ENCODE measurements around the gene SLC4A9.

The SLC4A9 gene

DNA sequence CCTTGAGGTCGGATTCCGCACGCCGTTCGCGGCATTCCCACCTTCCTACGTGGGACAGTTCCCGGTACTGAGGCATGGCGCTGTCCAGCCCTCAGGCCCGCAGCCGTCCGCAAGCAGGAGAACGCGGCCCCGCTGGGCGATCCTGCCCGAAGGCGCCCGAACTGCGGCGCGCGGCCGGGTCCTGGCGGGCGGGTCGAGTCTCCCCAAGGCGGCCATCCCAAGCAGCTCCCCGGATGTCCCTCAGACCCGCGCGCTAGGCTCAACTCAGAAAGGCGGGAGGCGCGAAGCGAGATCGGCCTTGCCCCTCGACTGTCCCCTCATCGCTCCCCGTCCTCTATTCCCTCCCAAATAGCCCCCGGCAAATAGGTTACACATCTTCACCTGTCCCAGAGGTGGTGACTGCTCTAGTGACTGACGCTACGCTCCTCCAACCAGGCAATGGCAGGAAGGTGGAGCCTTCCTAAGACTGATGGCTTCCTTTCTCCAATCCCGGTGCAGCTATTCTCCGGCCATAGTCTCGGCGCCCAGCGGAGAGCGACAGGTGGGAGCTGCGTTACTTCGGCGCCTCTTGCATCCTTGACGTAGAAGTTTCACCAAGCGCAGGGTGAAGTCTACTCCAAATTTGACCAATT is 40.9 kb downstream of the SLC4A9 start (continued):
- peak; percentile 98 for TF ChIP-seq SCRT1 (tag by site-specific recombination; IDR thresholded peaks at IDR 0.05; ENCODE audit: borderline replicate concordance)
- peak; percentile 62 for TF ChIP-seq KLF16 (tag by site-specific recombination; IDR thresholded peaks at IDR 0.05)
- TF ChIP-seq ZNF138 (tag by site-specific recombination; IDR thresholded peaks at IDR 0.05; ENCODE audit: borderline replicate concordance) = no peak
- TF ChIP-seq REPIN1 (tag by site-specific recombination; IDR thresholded peaks at IDR 0.05; ENCODE audit: low read depth) = no peak
- TF ChIP-seq ZNF596 (tag by site-specific recombination; IDR thresholded peaks at IDR 0.05) = no peak
- TF ChIP-seq ZBTB8A (tag by site-specific recombination; IDR thresholded peaks at IDR 0.05) = peak; percentile 77
- TF ChIP-seq ZBTB21 (tag by site-specific recombination; IDR thresholded peaks at IDR 0.05) = 0 out of 2 replicates have a peak, but pooled peaks have one; percentile 9
- TF ChIP-seq HOXD13 (CRISPR knock-in tag; IDR thresholded peaks at IDR 0.05; ENCODE audit: borderline replicate concordance) = no peak
- no peak for TF ChIP-seq ZNF112 (tag by site-specific recombination; IDR thresholded peaks at IDR 0.05)
- no peak for TF ChIP-seq ZNF202 (tag by site-specific recombination; IDR thresholded peaks at IDR 0.05; ENCODE audit: borderline replicate concordance)
- TF ChIP-seq ZFHX2 (tag by site-specific recombination; conservative IDR thresholded peaks at IDR 0.05) = no peak
- TF ChIP-seq, protein P1, sequence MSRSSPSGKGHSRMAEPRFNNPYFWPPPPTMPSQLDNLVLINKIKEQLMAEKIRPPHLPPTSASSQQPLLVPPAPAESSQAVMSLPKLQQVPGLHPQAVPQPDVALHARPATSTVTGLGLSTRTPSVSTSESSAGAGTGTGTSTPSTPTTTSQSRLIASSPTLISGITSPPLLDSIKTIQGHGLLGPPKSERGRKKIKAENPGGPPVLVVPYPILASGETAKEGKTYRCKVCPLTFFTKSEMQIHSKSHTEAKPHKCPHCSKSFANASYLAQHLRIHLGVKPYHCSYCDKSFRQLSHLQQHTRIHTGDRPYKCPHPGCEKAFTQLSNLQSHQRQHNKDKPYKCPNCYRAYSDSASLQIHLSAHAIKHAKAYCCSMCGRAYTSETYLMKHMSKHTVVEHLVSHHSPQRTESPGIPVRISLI (tag by site-specific recombination; IDR thresholded peaks at IDR 0.05) = no peak
- no peak for TF ChIP-seq ZNF391 (tag by site-specific recombination; IDR thresholded peaks at IDR 0.05; ENCODE audit: borderline replicate concordance, low read depth)
- TF ChIP-seq, protein P2, sequence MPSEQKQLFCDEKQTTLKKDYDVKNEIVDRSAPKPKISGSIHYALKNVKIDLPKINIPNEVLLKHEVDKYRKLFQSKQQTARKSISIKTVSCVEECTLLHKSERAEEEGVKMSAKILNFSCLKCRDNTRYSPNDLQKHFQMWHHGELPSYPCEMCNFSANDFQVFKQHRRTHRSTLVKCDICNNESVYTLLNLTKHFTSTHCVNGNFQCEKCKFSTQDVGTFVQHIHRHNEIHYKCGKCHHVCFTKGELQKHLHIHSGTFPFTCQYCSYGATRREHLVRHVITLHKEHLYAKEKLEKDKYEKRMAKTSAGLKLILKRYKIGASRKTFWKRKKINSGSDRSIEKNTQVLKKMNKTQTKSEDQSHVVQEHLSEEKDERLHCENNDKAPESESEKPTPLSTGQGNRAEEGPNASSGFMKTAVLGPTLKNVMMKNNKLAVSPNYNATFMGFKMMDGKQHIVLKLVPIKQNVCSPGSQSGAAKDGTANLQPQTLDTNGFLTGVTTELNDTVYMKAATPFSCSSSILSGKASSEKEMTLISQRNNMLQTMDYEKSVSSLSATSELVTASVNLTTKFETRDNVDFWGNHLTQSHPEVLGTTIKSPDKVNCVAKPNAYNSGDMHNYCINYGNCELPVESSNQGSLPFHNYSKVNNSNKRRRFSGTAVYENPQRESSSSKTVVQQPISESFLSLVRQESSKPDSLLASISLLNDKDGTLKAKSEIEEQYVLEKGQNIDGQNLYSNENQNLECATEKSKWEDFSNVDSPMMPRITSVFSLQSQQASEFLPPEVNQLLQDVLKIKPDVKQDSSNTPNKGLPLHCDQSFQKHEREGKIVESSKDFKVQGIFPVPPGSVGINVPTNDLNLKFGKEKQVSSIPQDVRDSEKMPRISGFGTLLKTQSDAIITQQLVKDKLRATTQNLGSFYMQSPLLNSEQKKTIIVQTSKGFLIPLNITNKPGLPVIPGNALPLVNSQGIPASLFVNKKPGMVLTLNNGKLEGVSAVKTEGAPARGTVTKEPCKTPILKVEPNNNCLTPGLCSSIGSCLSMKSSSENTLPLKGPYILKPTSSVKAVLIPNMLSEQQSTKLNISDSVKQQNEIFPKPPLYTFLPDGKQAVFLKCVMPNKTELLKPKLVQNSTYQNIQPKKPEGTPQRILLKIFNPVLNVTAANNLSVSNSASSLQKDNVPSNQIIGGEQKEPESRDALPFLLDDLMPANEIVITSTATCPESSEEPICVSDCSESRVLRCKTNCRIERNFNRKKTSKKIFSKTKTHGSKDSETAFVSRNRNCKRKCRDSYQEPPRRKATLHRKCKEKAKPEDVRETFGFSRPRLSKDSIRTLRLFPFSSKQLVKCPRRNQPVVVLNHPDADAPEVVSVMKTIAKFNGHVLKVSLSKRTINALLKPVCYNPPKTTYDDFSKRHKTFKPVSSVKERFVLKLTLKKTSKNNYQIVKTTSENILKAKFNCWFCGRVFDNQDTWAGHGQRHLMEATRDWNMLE (tag by site-specific recombination; conservative IDR thresholded peaks at IDR 0.05; ENCODE audit: low read depth) = no peak
- TF ChIP-seq ZNF510 (tag by site-specific recombination; IDR thresholded peaks at IDR 0.05; ENCODE audit: insufficient replicate concordance) = no peak
- no peak for TF ChIP-seq ZNF23 (tag by site-specific recombination; IDR thresholded peaks at IDR 0.05; ENCODE audit: borderline replicate concordance)
- 0 out of 2 replicates have a peak, but pooled peaks have one; percentile 14 for TF ChIP-seq ZNF624 (tag by site-specific recombination; IDR thresholded peaks at IDR 0.05)
- TF ChIP-seq ZNF548 (tag by site-specific recombination; IDR thresholded peaks at IDR 0.05) = no peak
- no peak for TF ChIP-seq ZNF433 (tag by site-specific recombination; IDR thresholded peaks at IDR 0.05; ENCODE audit: low read depth)
- no peak for TF ChIP-seq ZNF837 (tag by site-specific recombination; IDR thresholded peaks at IDR 0.05)
- TF ChIP-seq, protein P3, sequence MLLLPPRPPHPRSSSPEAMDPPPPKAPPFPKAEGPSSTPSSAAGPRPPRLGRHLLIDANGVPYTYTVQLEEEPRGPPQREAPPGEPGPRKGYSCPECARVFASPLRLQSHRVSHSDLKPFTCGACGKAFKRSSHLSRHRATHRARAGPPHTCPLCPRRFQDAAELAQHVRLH (tag by site-specific recombination; IDR thresholded peaks at IDR 0.05) = no peak; the same call in 1 of the 2 replicates
- TF ChIP-seq, protein P4, sequence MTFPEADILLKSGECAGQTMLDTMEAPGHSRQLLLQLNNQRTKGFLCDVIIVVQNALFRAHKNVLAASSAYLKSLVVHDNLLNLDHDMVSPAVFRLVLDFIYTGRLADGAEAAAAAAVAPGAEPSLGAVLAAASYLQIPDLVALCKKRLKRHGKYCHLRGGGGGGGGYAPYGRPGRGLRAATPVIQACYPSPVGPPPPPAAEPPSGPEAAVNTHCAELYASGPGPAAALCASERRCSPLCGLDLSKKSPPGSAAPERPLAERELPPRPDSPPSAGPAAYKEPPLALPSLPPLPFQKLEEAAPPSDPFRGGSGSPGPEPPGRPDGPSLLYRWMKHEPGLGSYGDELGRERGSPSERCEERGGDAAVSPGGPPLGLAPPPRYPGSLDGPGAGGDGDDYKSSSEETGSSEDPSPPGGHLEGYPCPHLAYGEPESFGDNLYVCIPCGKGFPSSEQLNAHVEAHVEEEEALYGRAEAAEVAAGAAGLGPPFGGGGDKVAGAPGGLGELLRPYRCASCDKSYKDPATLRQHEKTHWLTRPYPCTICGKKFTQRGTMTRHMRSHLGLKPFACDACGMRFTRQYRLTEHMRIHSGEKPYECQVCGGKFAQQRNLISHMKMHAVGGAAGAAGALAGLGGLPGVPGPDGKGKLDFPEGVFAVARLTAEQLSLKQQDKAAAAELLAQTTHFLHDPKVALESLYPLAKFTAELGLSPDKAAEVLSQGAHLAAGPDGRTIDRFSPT (tag by site-specific recombination; IDR thresholded peaks at IDR 0.05) = 0 out of 2 replicates have a peak, but pooled peaks have one; percentile 13
- TF ChIP-seq ZNF169 (tag by site-specific recombination; IDR thresholded peaks at IDR 0.05) = no peak
- no peak for TF ChIP-seq ZNF404 (tag by site-specific recombination; IDR thresholded peaks at IDR 0.05)
- TF ChIP-seq ZNF830 (tag by site-specific recombination; IDR thresholded peaks at IDR 0.05; ENCODE audit: low read depth) = no peak
- TF ChIP-seq OVOL3 (tag by site-specific recombination; IDR thresholded peaks at IDR 0.05) = no peak
- no peak for TF ChIP-seq ZNF302 (tag by site-specific recombination; IDR thresholded peaks at IDR 0.05; ENCODE audit: low read depth)
- TF ChIP-seq, protein P5, sequence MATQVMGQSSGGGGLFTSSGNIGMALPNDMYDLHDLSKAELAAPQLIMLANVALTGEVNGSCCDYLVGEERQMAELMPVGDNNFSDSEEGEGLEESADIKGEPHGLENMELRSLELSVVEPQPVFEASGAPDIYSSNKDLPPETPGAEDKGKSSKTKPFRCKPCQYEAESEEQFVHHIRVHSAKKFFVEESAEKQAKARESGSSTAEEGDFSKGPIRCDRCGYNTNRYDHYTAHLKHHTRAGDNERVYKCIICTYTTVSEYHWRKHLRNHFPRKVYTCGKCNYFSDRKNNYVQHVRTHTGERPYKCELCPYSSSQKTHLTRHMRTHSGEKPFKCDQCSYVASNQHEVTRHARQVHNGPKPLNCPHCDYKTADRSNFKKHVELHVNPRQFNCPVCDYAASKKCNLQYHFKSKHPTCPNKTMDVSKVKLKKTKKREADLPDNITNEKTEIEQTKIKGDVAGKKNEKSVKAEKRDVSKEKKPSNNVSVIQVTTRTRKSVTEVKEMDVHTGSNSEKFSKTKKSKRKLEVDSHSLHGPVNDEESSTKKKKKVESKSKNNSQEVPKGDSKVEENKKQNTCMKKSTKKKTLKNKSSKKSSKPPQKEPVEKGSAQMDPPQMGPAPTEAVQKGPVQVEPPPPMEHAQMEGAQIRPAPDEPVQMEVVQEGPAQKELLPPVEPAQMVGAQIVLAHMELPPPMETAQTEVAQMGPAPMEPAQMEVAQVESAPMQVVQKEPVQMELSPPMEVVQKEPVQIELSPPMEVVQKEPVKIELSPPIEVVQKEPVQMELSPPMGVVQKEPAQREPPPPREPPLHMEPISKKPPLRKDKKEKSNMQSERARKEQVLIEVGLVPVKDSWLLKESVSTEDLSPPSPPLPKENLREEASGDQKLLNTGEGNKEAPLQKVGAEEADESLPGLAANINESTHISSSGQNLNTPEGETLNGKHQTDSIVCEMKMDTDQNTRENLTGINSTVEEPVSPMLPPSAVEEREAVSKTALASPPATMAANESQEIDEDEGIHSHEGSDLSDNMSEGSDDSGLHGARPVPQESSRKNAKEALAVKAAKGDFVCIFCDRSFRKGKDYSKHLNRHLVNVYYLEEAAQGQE (tag by site-specific recombination; IDR thresholded peaks at IDR 0.05) = peak; percentile 100
